Transverse colon (tissue), 4 donors: ENCODE measurements around the gene BAAT.

Experiments used
- EP300 ChIP-seq: sonication (generic); formaldehyde crosslinking; IDR thresholded peaks from one replicate; pipeline ENCODE4 v1.6.1; 2017; ENCODE audit warnings: antibody characterized with exemption, low read depth
- POLR2AphosphoS5 ChIP-seq, 3 donors: sonication (generic); formaldehyde crosslinking; IDR thresholded peaks; one replicate each; pipeline ENCODE4 v1.6.1; 2016; ENCODE audit warnings: antibody characterized with exemption in 3 of 3
- TF ChIP-seq, protein P1 (sequence below), 5 experiments: fragments of 200-600 bp in 3 of 5; fragments of 450-650 bp in 2 of 5; sonication (generic) in 3 of 5; IDR thresholded peaks; 1 replicate in 2 of 5; 2 replicates in 3 of 5; pipeline ENCODE4 v1.5.1; 2016 to 2017; ENCODE audit warnings: antibody characterized with exemption in 5 of 5, inconsistent platforms in 3 of 5, mild to moderate bottlenecking in 2 of 5, moderate library complexity in 1 of 5

DNA sequence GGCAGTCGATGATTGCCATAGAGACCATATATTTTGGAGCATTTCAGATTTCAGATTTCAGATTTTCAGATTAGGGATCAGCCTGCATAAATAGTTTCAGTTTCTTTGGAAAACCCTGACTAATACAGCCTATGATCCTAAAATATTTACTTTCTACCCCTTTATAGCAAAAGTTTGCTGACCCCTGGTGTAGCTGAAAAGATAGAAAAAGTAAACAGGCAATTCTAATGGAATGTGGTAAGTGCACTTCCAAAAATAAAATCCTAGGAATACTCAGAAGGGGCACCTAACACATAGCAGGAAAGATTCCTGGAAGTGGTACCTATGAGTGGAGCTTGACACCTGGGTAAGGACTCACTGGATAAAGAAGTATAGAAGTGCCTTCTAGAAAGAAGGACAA is 34.5 kb downstream of the BAAT start:
- TF ChIP-seq EP300 = no peak
- TF ChIP-seq, protein P1, sequence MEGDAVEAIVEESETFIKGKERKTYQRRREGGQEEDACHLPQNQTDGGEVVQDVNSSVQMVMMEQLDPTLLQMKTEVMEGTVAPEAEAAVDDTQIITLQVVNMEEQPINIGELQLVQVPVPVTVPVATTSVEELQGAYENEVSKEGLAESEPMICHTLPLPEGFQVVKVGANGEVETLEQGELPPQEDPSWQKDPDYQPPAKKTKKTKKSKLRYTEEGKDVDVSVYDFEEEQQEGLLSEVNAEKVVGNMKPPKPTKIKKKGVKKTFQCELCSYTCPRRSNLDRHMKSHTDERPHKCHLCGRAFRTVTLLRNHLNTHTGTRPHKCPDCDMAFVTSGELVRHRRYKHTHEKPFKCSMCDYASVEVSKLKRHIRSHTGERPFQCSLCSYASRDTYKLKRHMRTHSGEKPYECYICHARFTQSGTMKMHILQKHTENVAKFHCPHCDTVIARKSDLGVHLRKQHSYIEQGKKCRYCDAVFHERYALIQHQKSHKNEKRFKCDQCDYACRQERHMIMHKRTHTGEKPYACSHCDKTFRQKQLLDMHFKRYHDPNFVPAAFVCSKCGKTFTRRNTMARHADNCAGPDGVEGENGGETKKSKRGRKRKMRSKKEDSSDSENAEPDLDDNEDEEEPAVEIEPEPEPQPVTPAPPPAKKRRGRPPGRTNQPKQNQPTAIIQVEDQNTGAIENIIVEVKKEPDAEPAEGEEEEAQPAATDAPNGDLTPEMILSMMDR (IDR thresholded peaks at IDR 0.05) = no peak
- TF ChIP-seq POLR2AphosphoS5 (IDR thresholded peaks at IDR 0.05) = no peak
